HG02970 (cell line): Measurements from ENCODE around the gene TRMT10C.
"Not testable (repeated sequence)": the region's sequence is repeated elsewhere in the genome, so short reads cannot be mapped to it uniquely, and the experiment has no call there.

ENCODE experiments used
- ATAC-seq: cut with Tn5 transposase; IDR thresholded peaks from one replicate; pipeline ENCODE4 v1.9.1; 2021; ENCODE audit warnings: mild to moderate bottlenecking, moderate library complexity, moderate number of reproducible peaks; ENCODE audit not compliant: unreplicated experiment, low FRiP score

Gene TRMT10C

GRCh38 chr3:101561630-101562328 lies at the start of gene TRMT10C:
Gene TRMT10C, plus strand, starts transcription at chr3:101561868. Its CDS starts 2,914 bp downstream, at chr3:101564782.
- ATAC-seq: peak; percentile 98

- ATAC-seq: no peak
Measured at GRCh38 chr3:101512396-101512645, 49.3 kb upstream of the TRMT10C start.

- ATAC-seq: peak; percentile 54
Measured at GRCh38 chr3:101512646-101513418, 48.8 kb upstream of the TRMT10C start, which contains the start of gene SENP7. Gene SENP7, minus strand, starts transcription at chr3:101513212. Its CDS starts 82 bp downstream, at chr3:101513130.

GRCh38 chr3:101513419-101513986 lies 48.2 kb upstream of the TRMT10C start:
- peak; percentile 32 for ATAC-seq

GRCh38 chr3:101518421-101518871 lies 43.2 kb upstream of the TRMT10C start:
- peak; percentile 99 for ATAC-seq

- no peak for ATAC-seq
Measured at GRCh38 chr3:101519685-101520365, 41.8 kb upstream of the TRMT10C start.

- no peak for ATAC-seq
Measured at GRCh38 chr3:101521211-101521701, 40.4 kb upstream of the TRMT10C start.

GRCh38 chr3:101527441-101527840 lies 34.2 kb upstream of the TRMT10C start:
- ATAC-seq: no peak

GRCh38 chr3:101527906-101528305 lies 33.8 kb upstream of the TRMT10C start:
- ATAC-seq: no peak

GRCh38 chr3:101529816-101530685 lies 31.6 kb upstream of the TRMT10C start:
- ATAC-seq: no peak

GRCh38 chr3:101530686-101531047 lies 31.0 kb upstream of the TRMT10C start:
- no peak for ATAC-seq

- no peak for ATAC-seq
Measured at GRCh38 chr3:101531473-101532086, 30.1 kb upstream of the TRMT10C start.

GRCh38 chr3:101532783-101533602 lies 28.7 kb upstream of the TRMT10C start:
- ATAC-seq: no peak

GRCh38 chr3:101533603-101533968 lies 28.1 kb upstream of the TRMT10C start:
- no peak for ATAC-seq

GRCh38 chr3:101535221-101535620 lies 26.4 kb upstream of the TRMT10C start:
- ATAC-seq: no peak

- ATAC-seq: no peak
Measured at GRCh38 chr3:101536266-101536665, 25.4 kb upstream of the TRMT10C start.

- not testable (repeated sequence) for ATAC-seq
Measured at GRCh38 chr3:101536955-101537354, 24.7 kb upstream of the TRMT10C start.

GRCh38 chr3:101542957-101543356 lies 18.7 kb upstream of the TRMT10C start:
- no peak for ATAC-seq
